Testis (tissue), 2 donors: ENCODE measurements around the gene CCDC146.
"Not testable (repeated sequence)": the region's sequence is repeated elsewhere in the genome, so short reads cannot be mapped to it uniquely, and the experiment has no call there.

Experiments used
- CTCF ChIP-seq, 3 experiments: fragments of 450-650 bp in 2 of 3; fragments of 200-600 bp in 1 of 3; sonication (generic) in 1 of 3; IDR thresholded peaks; one replicate each; pipeline ENCODE4 v1.5.1; 2016 to 2019; ENCODE audit warnings: antibody characterized with exemption in 3 of 3, mild to moderate bottlenecking in 2 of 3, moderate library complexity in 1 of 3
- POLR2A ChIP-seq: fragments of 450-650 bp; IDR thresholded peaks from one replicate; pipeline ENCODE4 v1.6.1; 2017; ENCODE audit warnings: antibody characterized with exemption, mild to moderate bottlenecking, moderate library complexity

- TF ChIP-seq CTCF (IDR thresholded peaks at IDR 0.05); POLR2A: not testable (repeated sequence)
Observed at GRCh38 chr7:77079624-77080023, 42.8 kb upstream of the CCDC146 start.
